GM12875 (cell line): ENCODE data around the gene METTL25B.
A peak's percentile ranks its signal among the peaks of the same experiment; 100 is the strongest.

Experiments used
- H3K4me3 ChIP-seq: one replicate; pipeline ENCODE4 v1.5.1; 2011; ENCODE audit warnings: low read depth, low read length, control low read depth
- CTCF ChIP-seq: IDR thresholded peaks from 2 replicates; pipeline ENCODE4 v1.5.1; 2011; ENCODE audit warnings: low read depth, mild to moderate bottlenecking, control low read depth, inconsistent platforms, low read length, moderate library complexity, borderline replicate concordance; ENCODE audit not compliant: insufficient read depth

METTL25B gene

GRCh38 chr1:156741481-156741983 is 13.3 kb downstream of the METTL25B start:
- peak overlapping the region; percentile 21 for H3K4me3 ChIP-seq
- no peak for TF ChIP-seq CTCF

GRCh38 chr1:156742017-156742416 is 13.7 kb downstream of the METTL25B start:
- H3K4me3 ChIP-seq: no peak overlapping the region
- no peak for TF ChIP-seq CTCF

DNA sequence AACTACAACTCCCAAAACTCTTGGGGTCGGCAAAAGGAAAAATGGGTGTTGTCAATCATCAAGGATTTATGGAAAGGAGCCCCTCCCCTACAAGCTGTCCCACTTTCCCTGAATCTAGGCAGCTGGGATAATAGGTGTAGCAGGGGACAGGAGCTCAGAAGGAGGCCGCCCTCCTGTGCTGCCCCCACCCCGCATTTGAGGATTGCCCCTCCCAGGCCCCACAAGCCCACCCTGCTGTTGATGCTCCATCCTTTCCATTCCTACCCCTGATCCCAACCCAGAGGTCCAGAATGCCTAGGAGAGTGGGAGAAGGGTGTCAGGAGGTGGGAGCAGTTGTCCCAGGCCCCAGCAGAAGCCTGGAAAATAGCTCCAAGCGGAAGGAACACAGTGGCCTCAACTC is 14.5 kb downstream of the METTL25B start:
- TF ChIP-seq CTCF: no peak
- H3K4me3 ChIP-seq: no peak overlapping the region

GRCh38 chr1:156743367-156744302 is 15.4 kb downstream of the METTL25B start:
- no peak for TF ChIP-seq CTCF
- H3K4me3 ChIP-seq: no peak overlapping the region

DNA sequence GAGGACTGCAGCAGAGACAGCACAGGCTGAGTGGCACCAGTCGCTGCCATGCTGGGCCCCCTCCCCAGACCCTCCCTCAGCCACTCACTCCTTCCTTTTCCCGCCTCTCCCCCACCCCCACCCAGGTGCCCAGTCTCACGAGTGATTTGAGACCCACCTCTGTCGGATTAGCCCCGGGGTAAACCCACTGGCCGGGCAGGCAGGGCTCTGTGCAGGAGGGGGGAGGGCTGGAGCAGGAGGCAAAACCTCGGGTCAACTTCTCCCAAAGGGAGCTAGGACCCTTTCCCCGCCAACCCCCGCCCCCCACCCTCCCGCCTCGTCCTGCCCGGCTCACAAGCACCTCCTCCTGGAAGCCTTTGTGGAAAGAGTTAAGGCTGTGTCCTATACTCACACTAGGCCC is 16.1 kb downstream of the METTL25B start:
- no peak overlapping the region for H3K4me3 ChIP-seq
- no peak for TF ChIP-seq CTCF

- H3K4me3 ChIP-seq: no peak overlapping the region
Observed at GRCh38 chr1:156744786-156745419, 16.6 kb downstream of the METTL25B start.

More at GRCh38 chr1:156744786-156745419, 16.6 kb downstream of the METTL25B start:
- TF ChIP-seq CTCF: no peak
